Endothelial cell of umbilical vein (primary cell): ENCODE results near the gene CRABP1.

Experiments
- EZH2 ChIP-seq: IDR thresholded peaks from 2 replicates; pipeline ENCODE4 v1.6.1; 2012; ENCODE audit warnings: borderline replicate concordance, low read depth, mild to moderate bottlenecking, moderate library complexity, low read length, inconsistent platforms; ENCODE audit not compliant: severe bottlenecking
- JUN ChIP-seq: IDR thresholded peaks from 2 replicates; pipeline ENCODE4 v1.6.1; 2011; ENCODE audit warnings: borderline replicate concordance, low read depth; ENCODE audit not compliant: insufficient read length, insufficient read depth
- MAX ChIP-seq: IDR thresholded peaks from 2 replicates; pipeline ENCODE4 v1.6.1; 2011; ENCODE audit not compliant: insufficient read depth, insufficient read length
- POLR2A ChIP-seq: IDR thresholded peaks from 2 replicates; pipeline ENCODE4 v1.6.1; 2012; ENCODE audit warnings: low read depth, mild to moderate bottlenecking, control low read depth, low read length
- POLR2AphosphoS5 ChIP-seq: IDR thresholded peaks from 2 replicates; pipeline ENCODE4 v1.6.1; 2012; ENCODE audit warnings: low read depth, mild to moderate bottlenecking, control low read depth, low read length, moderate library complexity; ENCODE audit not compliant: insufficient read depth
- TF ChIP-seq, protein P1 (sequence below), 2 donors: IDR thresholded peaks; 1 replicate in 1 of 2; 2 replicates in 1 of 2; pipeline ENCODE4 v1.5.1; 2011; ENCODE audit warnings: low read length in 2 of 2, mild to moderate bottlenecking in 2 of 2, moderate library complexity in 2 of 2, control low read depth in 1 of 2, inconsistent platforms in 1 of 2, low read depth in 1 of 2; ENCODE audit not compliant: insufficient read depth in 1 of 2; ENCODE audit errors: extremely low read depth in 1 of 2

GRCh38 chr15:78313383-78313782 is 26.8 kb upstream of the CRABP1 start:
- TF ChIP-seq POLR2AphosphoS5 (no peak), MAX (no peak), EZH2 (no peak), POLR2A (no peak), JUN (no peak)
- TF ChIP-seq, protein P1, sequence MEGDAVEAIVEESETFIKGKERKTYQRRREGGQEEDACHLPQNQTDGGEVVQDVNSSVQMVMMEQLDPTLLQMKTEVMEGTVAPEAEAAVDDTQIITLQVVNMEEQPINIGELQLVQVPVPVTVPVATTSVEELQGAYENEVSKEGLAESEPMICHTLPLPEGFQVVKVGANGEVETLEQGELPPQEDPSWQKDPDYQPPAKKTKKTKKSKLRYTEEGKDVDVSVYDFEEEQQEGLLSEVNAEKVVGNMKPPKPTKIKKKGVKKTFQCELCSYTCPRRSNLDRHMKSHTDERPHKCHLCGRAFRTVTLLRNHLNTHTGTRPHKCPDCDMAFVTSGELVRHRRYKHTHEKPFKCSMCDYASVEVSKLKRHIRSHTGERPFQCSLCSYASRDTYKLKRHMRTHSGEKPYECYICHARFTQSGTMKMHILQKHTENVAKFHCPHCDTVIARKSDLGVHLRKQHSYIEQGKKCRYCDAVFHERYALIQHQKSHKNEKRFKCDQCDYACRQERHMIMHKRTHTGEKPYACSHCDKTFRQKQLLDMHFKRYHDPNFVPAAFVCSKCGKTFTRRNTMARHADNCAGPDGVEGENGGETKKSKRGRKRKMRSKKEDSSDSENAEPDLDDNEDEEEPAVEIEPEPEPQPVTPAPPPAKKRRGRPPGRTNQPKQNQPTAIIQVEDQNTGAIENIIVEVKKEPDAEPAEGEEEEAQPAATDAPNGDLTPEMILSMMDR (IDR thresholded peaks at IDR 0.05; ENCODE audit: extremely low read depth in 1 of 2, insufficient read depth in 1 of 2, low read depth in 1 of 2, low read length in 2 of 2): no peak
